MM.1S (cell line): ENCODE data around the gene MALRD1.

Experiments
- DNase-seq: peaks from one replicate; pipeline ENCODE4 v3.0.0-alpha.2; 2015
- H2AFZ ChIP-seq: fragments of 300-600 bp; sonication (generic); 2 replicates; pipeline ENCODE4 v1.6.0; 2016; ENCODE audit warnings: antibody characterized with exemption, low read length
- H3F3A ChIP-seq: fragments of 300-600 bp; sonication (generic); 2 replicates; pipeline ENCODE4 v1.6.1; 2016; ENCODE audit warnings: mild to moderate bottlenecking, antibody characterized with exemption, low read length, moderate library complexity, mixed read lengths; ENCODE audit not compliant: insufficient read depth
- H3K27ac ChIP-seq: fragments of 300-600 bp; sonication (generic); 2 replicates; pipeline ENCODE4 v1.5.1; 2016; ENCODE audit warnings: mild to moderate bottlenecking, low read length
- H3K27me3 ChIP-seq: fragments of 300-600 bp; sonication (generic); replicated peaks from 2 replicates; pipeline ENCODE4 v1.6.0; 2016; ENCODE audit warnings: low read length; ENCODE audit not compliant: insufficient read depth
- H3K36me3 ChIP-seq: fragments of 300-600 bp; sonication (generic); replicated peaks from 2 replicates; pipeline ENCODE4 v1.6.1; 2016; ENCODE audit warnings: mild to moderate bottlenecking, low read length, mixed read lengths; ENCODE audit not compliant: insufficient read depth
- H3K4me1 ChIP-seq: fragments of 300-600 bp; sonication (generic); 2 replicates; pipeline ENCODE4 v1.6.1; 2016; ENCODE audit warnings: low read length, mixed read lengths
- H3K4me2 ChIP-seq: fragments of 300-600 bp; sonication (generic); 2 replicates; pipeline ENCODE4 v1.6.0; 2016; ENCODE audit warnings: low read depth, low read length
- H3K4me3 ChIP-seq: fragments of 300-600 bp; sonication (generic); 2 replicates; pipeline ENCODE4 v1.5.1; 2016; ENCODE audit warnings: low read length, mixed read lengths
- H3K79me2 ChIP-seq: fragments of 300-600 bp; sonication (generic); 2 replicates; pipeline ENCODE4 v1.6.1; 2016; ENCODE audit warnings: mixed run types, low read length, mixed read lengths
- H3K9ac ChIP-seq: fragments of 300-600 bp; sonication (generic); 2 replicates; pipeline ENCODE4 v1.6.1; 2016; ENCODE audit warnings: low read length, mixed read lengths
- H3K9me2 ChIP-seq: fragments of 300-600 bp; sonication (generic); replicated peaks from 2 replicates; pipeline ENCODE4 v1.6.1; 2016; ENCODE audit warnings: mild to moderate bottlenecking, low read length, mixed read lengths; ENCODE audit not compliant: insufficient read depth
- H3K9me3 ChIP-seq: fragments of 300-600 bp; sonication (generic); replicated peaks from 2 replicates; pipeline ENCODE4 v1.6.1; 2016; ENCODE audit warnings: mild to moderate bottlenecking, low read length, mixed read lengths; ENCODE audit not compliant: insufficient read depth
- H4K20me1 ChIP-seq: fragments of 300-600 bp; sonication (generic); 2 replicates; pipeline ENCODE4 v1.6.1; 2016; ENCODE audit warnings: mild to moderate bottlenecking, low read length, moderate library complexity, mixed read lengths; ENCODE audit not compliant: insufficient read depth
- EZH2 ChIP-seq: fragments of 300-600 bp; sonication (generic); optimal IDR thresholded peaks from 2 replicates; pipeline ENCODE3; 2017; ENCODE audit warnings: low read depth, mild to moderate bottlenecking, antibody characterized with exemption, low read length, mixed read lengths
- EZH2phosphoT487 ChIP-seq: fragments of 300-600 bp; sonication (generic); IDR thresholded peaks from 2 replicates; pipeline ENCODE4 v1.6.1; 2018; ENCODE audit warnings: antibody characterized with exemption, low read length
- TF ChIP-seq, protein P1 (sequence below): fragments of 300-600 bp; sonication (generic); IDR thresholded peaks from 2 replicates; pipeline ENCODE4 v1.5.1; 2016; ENCODE audit warnings: antibody characterized with exemption, low read length, mixed read lengths

Gene MALRD1

DNA sequence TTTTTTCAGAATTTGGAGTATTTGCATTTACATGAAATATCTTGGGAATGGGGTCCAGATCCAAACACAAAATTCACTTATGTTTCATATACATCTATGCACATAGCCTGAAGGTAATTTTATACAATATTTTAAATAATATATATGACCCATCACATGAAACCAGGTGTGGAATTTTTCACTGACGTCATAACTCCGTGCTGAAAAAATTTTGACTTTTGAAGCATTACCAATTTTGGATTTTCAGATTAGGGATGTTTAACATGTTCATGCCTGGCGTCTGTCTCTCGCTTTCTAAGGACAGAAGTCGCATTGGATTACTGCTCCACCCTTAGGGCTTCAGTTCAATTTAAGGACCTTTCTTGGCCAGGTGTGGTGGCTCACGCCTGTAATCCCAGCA, 418.1 kb downstream of the MALRD1 start:
- no peak overlapping the region for H3K4me3 ChIP-seq
- no peaks in the 10 kb centered on the region for H3K36me3 ChIP-seq
- no peak overlapping the region for H2AFZ ChIP-seq
- TF ChIP-seq, protein P1, sequence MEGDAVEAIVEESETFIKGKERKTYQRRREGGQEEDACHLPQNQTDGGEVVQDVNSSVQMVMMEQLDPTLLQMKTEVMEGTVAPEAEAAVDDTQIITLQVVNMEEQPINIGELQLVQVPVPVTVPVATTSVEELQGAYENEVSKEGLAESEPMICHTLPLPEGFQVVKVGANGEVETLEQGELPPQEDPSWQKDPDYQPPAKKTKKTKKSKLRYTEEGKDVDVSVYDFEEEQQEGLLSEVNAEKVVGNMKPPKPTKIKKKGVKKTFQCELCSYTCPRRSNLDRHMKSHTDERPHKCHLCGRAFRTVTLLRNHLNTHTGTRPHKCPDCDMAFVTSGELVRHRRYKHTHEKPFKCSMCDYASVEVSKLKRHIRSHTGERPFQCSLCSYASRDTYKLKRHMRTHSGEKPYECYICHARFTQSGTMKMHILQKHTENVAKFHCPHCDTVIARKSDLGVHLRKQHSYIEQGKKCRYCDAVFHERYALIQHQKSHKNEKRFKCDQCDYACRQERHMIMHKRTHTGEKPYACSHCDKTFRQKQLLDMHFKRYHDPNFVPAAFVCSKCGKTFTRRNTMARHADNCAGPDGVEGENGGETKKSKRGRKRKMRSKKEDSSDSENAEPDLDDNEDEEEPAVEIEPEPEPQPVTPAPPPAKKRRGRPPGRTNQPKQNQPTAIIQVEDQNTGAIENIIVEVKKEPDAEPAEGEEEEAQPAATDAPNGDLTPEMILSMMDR, result no peak
- TF ChIP-seq EZH2phosphoT487 (no peak), EZH2 (no peak)
- H3K9me2 ChIP-seq, result no peaks in the 10 kb centered on the region
- no peaks in the 10 kb centered on the region for H3K9me3 ChIP-seq
- no peak overlapping the region for H3K4me2 ChIP-seq
- H3F3A ChIP-seq, result no peaks in the 10 kb centered on the region
- H3K27me3 ChIP-seq, result no peaks in the 10 kb centered on the region
- H3K27ac ChIP-seq, result no peak overlapping the region
- no peaks in the 10 kb centered on the region for H3K79me2 ChIP-seq
- H3K4me1 ChIP-seq, result no peaks in the 10 kb centered on the region
- no peak overlapping the region for H3K9ac ChIP-seq
- DNase-seq, result no peak
- no peaks in the 10 kb centered on the region for H4K20me1 ChIP-seq

DNA sequence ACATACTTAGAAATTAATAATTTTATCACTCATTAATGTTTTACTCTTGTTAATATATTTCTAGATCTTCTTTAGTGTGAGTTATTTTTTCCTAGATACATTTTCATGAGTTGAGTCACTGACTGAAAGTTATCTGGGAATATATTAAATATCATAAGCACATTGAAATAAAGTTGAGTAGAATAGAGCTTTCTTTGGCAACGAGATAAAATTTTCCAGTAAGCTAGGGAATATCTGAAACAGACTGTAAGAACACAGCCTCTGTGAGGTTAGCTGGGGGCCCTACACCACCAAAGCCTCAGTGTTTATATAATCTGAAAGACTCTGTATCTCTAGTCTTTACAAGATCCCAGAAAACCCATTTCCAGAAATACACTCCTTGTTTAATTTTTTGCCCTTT, 419.8 kb downstream of the MALRD1 start:
- Histone ChIP-seq H2AFZ (no peak overlapping the region), H3K27me3 (no peaks in the 10 kb centered on the region), H3K9me2 (no peaks in the 10 kb centered on the region), H3K9ac (no peak overlapping the region), H3K9me3 (no peaks in the 10 kb centered on the region), H3K27ac (no peak overlapping the region), H3F3A (no peaks in the 10 kb centered on the region), H3K4me2 (no peak overlapping the region), H3K79me2 (no peaks in the 10 kb centered on the region), H3K4me1 (no peaks in the 10 kb centered on the region), H3K36me3 (no peaks in the 10 kb centered on the region), H3K4me3 (no peak overlapping the region), H4K20me1 (no peaks in the 10 kb centered on the region)
- TF ChIP-seq, protein P1, result no peak
- no peak for TF ChIP-seq EZH2phosphoT487
- no peak for TF ChIP-seq EZH2
- no peak for DNase-seq

DNA sequence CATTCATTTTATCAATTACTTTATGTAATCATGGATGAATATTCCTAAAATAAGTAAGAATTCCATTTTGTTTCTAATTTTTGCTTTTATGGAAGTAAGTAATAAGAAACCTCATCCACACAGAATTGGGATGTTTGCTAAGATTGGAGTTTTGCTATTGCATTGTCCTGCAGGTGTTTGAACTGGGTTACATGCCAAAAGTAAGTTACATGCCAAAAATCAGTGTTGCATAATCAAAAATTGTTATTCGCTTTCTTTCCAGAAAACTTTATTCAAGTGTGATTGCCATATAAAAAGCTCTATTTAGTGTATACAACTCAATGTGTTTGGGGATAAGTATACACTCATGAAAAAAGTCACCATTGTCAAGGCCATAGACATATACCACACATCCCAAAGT, 420.9 kb downstream of the MALRD1 start:
- Histone ChIP-seq H2AFZ (no peak overlapping the region), H3K9me2 (no peaks in the 10 kb centered on the region; the same call in 1 of the 2 replicates), H3K4me1 (no peaks in the 10 kb centered on the region), H4K20me1 (no peaks in the 10 kb centered on the region), H3K4me2 (no peak overlapping the region), H3K9me3 (no peaks in the 10 kb centered on the region), H3K36me3 (no peaks in the 10 kb centered on the region), H3F3A (no peaks in the 10 kb centered on the region), H3K9ac (no peak overlapping the region), H3K79me2 (no peaks in the 10 kb centered on the region), H3K27me3 (no peaks in the 10 kb centered on the region), H3K27ac (no peak overlapping the region), H3K4me3 (no peak overlapping the region)
- TF ChIP-seq, protein P1, result no peak
- TF ChIP-seq EZH2phosphoT487 (no peak), EZH2 (no peak)
- no peak for DNase-seq
